Uterus (tissue), 4 donors: Measurements from ENCODE around the gene MYH16. TPM values are rescaled to one million over a fixed set of nuclear protein-coding genes. Genes with fewer than 3 reads are reported as not detected.
"Not testable (repeated sequence)": the region's sequence is repeated elsewhere in the genome, so short reads cannot be mapped to it uniquely, and the experiment has no call there.

Experiments
- DNase-seq, 2 donors: peaks; one replicate each; pipeline ENCODE4 v3.0.0-alpha.2; 2019 to 2020
- H3K27ac ChIP-seq, 2 donors: fragments of 200-600 bp; sonication (generic); 1 replicate in 1 of 2; 2 replicates in 1 of 2; pipeline ENCODE4 v1.5.1; 2016 to 2018
- H3K27me3 ChIP-seq, 2 donors: fragments of 200-600 bp; sonication (generic); one replicate each; pipeline ENCODE4 v1.5.1; 2018 to 2019; ENCODE audit warnings: control low read depth in 1 of 2
- H3K36me3 ChIP-seq, 2 donors: fragments of 200-600 bp; sonication (generic); one replicate each; pipeline ENCODE4 v1.5.1; 2019; ENCODE audit warnings: control low read depth in 1 of 2
- H3K4me1 ChIP-seq, 2 donors: fragments of 200-600 bp; sonication (generic); one replicate each; pipeline ENCODE4 v1.5.1; 2018 to 2019; ENCODE audit warnings: control low read depth in 1 of 2
- H3K4me3 ChIP-seq, 2 donors: fragments of 200-600 bp; sonication (generic); 1 replicate in 1 of 2; 2 replicates in 1 of 2; pipeline ENCODE4 v1.5.1; 2018 to 2019; ENCODE audit warnings: mild to moderate bottlenecking in 1 of 2
- H3K9me3 ChIP-seq, 2 donors: fragments of 200-600 bp; sonication (generic); one replicate each; pipeline ENCODE4 v1.5.1; 2019; ENCODE audit warnings: control low read depth in 1 of 2
- POLR2A ChIP-seq, 2 donors: fragments of 450-650 bp; IDR thresholded peaks; one replicate each; pipeline ENCODE4 v1.6.1; 2016; ENCODE audit warnings: antibody characterized with exemption in 2 of 2, mild to moderate bottlenecking in 1 of 2, moderate library complexity in 1 of 2
- intact Hi-C: fragments of 100-400 bp; cut with DNase I; formaldehyde crosslinking; loops from one replicate; pipeline ENCODE4 v1.15.1; 2023; ENCODE audit warnings: low total_unique reads
- total RNA-seq, 4 donors: library from RNA; depleted of rRNA in 3 of 4; stranded (reverse); fragments of >200 nt in 3 of 4; gene quantifications; one replicate each; pipeline versions ENCODE4 v1.1.0 to v1.2.4, GENCODE V29; 2014 to 2023
- TF ChIP-seq, protein P1 (sequence below), 4 experiments: fragments of 200-600 bp in 2 of 4; fragments of 450-650 bp in 2 of 4; sonication (generic) in 2 of 4; IDR thresholded peaks; one replicate each; pipeline ENCODE4 v1.5.1; 2016 to 2019; ENCODE audit warnings: antibody characterized with exemption in 4 of 4, mild to moderate bottlenecking in 2 of 4, moderate library complexity in 1 of 4
- donor health status: DM: yes; HTN: yes; CAD: no.

MYH16 gene
- total RNA-seq, 4 donors from 2014 or later, result not detected

DNA sequence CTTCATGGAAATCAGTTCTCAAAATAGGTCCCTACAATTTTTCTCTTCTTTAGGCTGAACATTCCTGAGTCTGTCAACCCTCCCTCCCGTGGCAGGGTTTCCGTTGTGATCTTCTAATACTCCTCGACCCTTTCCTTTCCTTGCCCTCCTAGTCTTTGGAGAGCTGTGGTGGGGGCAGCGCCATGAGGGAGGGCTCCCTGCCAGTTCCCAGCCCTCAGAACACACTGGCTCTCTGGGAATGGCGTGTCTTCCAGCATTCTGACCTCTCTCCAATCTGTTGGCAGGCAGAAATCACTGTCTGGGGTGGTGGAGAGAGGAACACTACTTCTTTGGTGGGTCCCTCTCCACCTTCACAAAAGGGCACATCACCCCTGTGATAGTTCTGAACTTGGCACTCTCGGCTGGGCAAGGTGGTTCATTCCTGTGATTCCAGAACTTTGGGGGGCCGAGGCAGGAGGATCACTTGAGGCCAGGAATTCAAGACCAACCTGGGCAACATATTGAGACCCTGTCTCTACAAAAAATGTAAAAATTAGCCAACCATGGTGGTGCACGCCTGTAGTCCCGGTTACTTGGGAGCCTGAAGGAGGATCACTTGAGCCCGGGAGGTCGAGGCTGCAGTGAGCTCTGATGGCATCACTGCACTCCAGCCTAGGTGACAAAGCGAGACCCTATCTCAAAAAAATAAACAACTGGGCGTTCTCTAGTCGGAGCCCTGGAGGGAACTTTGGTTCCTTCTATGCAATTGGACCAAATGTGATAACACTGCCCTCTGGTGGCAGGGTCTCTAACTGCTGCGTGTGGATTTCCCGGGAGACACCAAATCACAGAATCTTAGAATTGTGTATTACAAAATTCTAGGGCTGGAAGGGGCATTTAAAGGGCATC lies 39.9 kb downstream of the MYH16 start:
- Histone ChIP-seq H3K4me1 (no peaks in the 10 kb centered on the region), H3K4me3 (no peak overlapping the region), H3K27me3 (no peaks in the 10 kb centered on the region), H3K27ac (no peak overlapping the region), H3K36me3 (no peaks in the 10 kb centered on the region), H3K9me3 (no peaks in the 10 kb centered on the region)
- TF ChIP-seq POLR2A (IDR thresholded peaks at IDR 0.05), result no peak
- TF ChIP-seq, protein P1, sequence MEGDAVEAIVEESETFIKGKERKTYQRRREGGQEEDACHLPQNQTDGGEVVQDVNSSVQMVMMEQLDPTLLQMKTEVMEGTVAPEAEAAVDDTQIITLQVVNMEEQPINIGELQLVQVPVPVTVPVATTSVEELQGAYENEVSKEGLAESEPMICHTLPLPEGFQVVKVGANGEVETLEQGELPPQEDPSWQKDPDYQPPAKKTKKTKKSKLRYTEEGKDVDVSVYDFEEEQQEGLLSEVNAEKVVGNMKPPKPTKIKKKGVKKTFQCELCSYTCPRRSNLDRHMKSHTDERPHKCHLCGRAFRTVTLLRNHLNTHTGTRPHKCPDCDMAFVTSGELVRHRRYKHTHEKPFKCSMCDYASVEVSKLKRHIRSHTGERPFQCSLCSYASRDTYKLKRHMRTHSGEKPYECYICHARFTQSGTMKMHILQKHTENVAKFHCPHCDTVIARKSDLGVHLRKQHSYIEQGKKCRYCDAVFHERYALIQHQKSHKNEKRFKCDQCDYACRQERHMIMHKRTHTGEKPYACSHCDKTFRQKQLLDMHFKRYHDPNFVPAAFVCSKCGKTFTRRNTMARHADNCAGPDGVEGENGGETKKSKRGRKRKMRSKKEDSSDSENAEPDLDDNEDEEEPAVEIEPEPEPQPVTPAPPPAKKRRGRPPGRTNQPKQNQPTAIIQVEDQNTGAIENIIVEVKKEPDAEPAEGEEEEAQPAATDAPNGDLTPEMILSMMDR (IDR thresholded peaks at IDR 0.05), result peak; percentile 70 to 88 (median 78)
- peak; percentile 50 to 55 for DNase-seq
- intact Hi-C loops, result loop anchor here (10.0 kb wide), 1 partner anchor 278 kb away; no protein-coding TSS in a partner anchor

- H3K27me3 ChIP-seq, result no peaks in the 10 kb centered on the region
- intact Hi-C loops, result loop anchor here (10.0 kb wide), 1 partner anchor 278 kb away; no protein-coding TSS in a partner anchor
- H3K4me1 ChIP-seq, result no peaks in the 10 kb centered on the region
- H3K36me3 ChIP-seq, result no peaks in the 10 kb centered on the region
- no peak for TF ChIP-seq POLR2A (IDR thresholded peaks at IDR 0.05)
- TF ChIP-seq, protein P1 (IDR thresholded peaks at IDR 0.05), result no peak
- H3K4me3 ChIP-seq, result no peak overlapping the region
- no peak for DNase-seq
- no peaks in the 10 kb centered on the region for H3K9me3 ChIP-seq
- no peak overlapping the region for H3K27ac ChIP-seq
Observed at GRCh38 chr7:99313204-99313573, 40.5 kb downstream of the MYH16 start.

DNA sequence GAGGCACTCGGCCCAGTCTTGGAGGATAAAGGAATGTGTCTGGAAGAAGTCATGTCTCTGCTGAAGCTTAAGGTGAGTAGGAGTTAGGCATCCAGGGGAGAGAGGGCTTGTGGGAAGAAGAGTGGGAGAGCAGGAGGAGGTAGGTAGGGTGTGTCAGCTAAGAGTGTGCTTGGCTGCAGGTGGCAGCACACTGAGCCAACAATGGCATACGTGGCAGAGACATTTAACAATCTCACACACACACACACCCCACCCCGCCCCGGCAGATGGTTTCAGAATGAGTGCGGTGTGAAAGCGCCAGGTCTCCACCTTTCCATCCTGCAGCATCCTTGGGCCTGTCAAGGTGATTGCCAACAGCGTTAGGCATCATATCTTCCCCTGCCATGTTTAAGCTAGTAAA lies 41.9 kb downstream of the MYH16 start:
- H3K4me3 ChIP-seq, result no peak overlapping the region
- intact Hi-C loops, result loop anchor here (10.0 kb wide), 1 partner anchor 280 kb away; no protein-coding TSS in a partner anchor
- H3K27ac ChIP-seq, result no peak overlapping the region

DNA sequence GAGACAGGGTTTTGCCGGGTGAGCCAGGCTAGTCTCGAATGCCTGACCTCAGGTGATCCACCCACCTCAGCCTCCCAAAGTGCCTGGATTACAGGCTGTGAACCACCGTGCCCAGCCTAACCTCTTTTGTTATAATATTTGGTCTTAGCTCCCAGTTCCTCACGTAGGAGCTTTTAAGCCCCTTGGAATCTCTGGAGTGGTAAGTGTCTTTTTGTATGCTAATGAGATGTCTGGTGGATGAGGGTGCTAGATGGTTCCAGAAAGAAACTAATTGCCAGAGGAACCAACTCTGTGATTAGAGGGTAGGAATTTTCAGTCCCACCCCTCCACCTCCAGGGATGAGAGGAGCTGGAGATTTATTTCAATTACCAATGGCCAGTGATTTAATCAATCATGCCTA lies 47.7 kb downstream of the MYH16 start:
- H3K4me1 ChIP-seq, result no peaks in the 10 kb centered on the region
- no peak for DNase-seq
- TF ChIP-seq, protein P1 (IDR thresholded peaks at IDR 0.05), result no peak
- no peak for TF ChIP-seq POLR2A (IDR thresholded peaks at IDR 0.05)
- no peak overlapping the region for H3K4me3 ChIP-seq
- H3K27me3 ChIP-seq, result no peaks in the 10 kb centered on the region
- H3K9me3 ChIP-seq, result no peaks in the 10 kb centered on the region
- H3K27ac ChIP-seq, result no peak overlapping the region
- no peaks in the 10 kb centered on the region for H3K36me3 ChIP-seq
- intact Hi-C loops, result no loop called here

More for the DNA sequence above, 41.9 kb downstream of the MYH16 start:
- TF ChIP-seq POLR2A (IDR thresholded peaks at IDR 0.05), result no peak
- TF ChIP-seq, protein P1 (IDR thresholded peaks at IDR 0.05), result no peak
- Histone ChIP-seq H3K36me3 (no peaks in the 10 kb centered on the region), H3K9me3 (no peaks in the 10 kb centered on the region), H3K27me3 (no peaks in the 10 kb centered on the region), H3K4me1 (no peaks in the 10 kb centered on the region)
- DNase-seq, result no peak

GRCh38 chr7:99322659-99323058 lies 50.0 kb downstream of the MYH16 start:
- H3K4me3 ChIP-seq, DNase-seq, H3K27me3 ChIP-seq, H3K9me3 ChIP-seq, H3K27ac ChIP-seq, H3K4me1 ChIP-seq, intact Hi-C loops, H3K36me3 ChIP-seq: not testable (repeated sequence)
